Fibroblast of lung (primary cell): ENCODE results near the gene AGBL1.

Experiments
- EZH2 ChIP-seq: IDR thresholded peaks from 2 replicates; pipeline ENCODE4 v1.5.1; 2012; ENCODE audit warnings: low read length, control low read depth, mild to moderate bottlenecking; ENCODE audit errors: missing control alignments
- TF ChIP-seq, protein P1 (sequence below), 2 donors: IDR thresholded peaks in 1 of 2; conservative IDR thresholded peaks in 1 of 2; 1 replicate in 1 of 2; 2 replicates in 1 of 2; pipeline ENCODE4 v1.5.1; 2011 to 2012; ENCODE audit warnings: low read length in 2 of 2, control low read depth in 1 of 2, inconsistent platforms in 1 of 2, low read depth in 1 of 2, mild to moderate bottlenecking in 1 of 2

DNA sequence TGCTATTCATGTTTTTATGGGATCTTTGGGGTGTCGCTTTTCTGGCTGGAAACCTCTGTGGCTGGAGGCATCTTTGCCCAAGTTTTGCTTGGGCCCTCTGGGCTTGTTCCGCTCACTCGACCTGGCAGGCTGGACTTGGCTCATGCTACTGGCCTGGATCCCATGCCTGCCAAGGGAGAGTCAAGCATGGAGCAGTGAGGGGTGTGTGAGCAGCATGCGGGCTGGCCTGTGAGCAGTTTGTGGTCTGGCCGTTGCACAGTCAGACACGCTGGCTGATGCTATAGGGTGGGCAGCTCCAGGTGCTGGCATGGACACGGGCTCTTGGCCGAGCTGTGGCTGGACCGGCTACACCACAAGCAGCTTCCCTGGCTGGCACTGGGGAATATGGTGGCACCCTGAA is 491.1 kb downstream of the AGBL1 start:
- TF ChIP-seq, protein P1, sequence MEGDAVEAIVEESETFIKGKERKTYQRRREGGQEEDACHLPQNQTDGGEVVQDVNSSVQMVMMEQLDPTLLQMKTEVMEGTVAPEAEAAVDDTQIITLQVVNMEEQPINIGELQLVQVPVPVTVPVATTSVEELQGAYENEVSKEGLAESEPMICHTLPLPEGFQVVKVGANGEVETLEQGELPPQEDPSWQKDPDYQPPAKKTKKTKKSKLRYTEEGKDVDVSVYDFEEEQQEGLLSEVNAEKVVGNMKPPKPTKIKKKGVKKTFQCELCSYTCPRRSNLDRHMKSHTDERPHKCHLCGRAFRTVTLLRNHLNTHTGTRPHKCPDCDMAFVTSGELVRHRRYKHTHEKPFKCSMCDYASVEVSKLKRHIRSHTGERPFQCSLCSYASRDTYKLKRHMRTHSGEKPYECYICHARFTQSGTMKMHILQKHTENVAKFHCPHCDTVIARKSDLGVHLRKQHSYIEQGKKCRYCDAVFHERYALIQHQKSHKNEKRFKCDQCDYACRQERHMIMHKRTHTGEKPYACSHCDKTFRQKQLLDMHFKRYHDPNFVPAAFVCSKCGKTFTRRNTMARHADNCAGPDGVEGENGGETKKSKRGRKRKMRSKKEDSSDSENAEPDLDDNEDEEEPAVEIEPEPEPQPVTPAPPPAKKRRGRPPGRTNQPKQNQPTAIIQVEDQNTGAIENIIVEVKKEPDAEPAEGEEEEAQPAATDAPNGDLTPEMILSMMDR (conservative IDR thresholded peaks at IDR 0.05 in 1 of 2, IDR thresholded peaks at IDR 0.05 in 1 of 2; ENCODE audit: low read depth in 1 of 2, low read length in 2 of 2) = no peak
- no peak for TF ChIP-seq EZH2
